ENCODE results near the gene TXNDC11.

GRCh38 chr16:11755022-11755760, 12.5 kb upstream of the TXNDC11 start:
- TF ChIP-seq POLR2A (IDR thresholded peaks at IDR 0.05), result no peak
- TF ChIP-seq, protein P1, sequence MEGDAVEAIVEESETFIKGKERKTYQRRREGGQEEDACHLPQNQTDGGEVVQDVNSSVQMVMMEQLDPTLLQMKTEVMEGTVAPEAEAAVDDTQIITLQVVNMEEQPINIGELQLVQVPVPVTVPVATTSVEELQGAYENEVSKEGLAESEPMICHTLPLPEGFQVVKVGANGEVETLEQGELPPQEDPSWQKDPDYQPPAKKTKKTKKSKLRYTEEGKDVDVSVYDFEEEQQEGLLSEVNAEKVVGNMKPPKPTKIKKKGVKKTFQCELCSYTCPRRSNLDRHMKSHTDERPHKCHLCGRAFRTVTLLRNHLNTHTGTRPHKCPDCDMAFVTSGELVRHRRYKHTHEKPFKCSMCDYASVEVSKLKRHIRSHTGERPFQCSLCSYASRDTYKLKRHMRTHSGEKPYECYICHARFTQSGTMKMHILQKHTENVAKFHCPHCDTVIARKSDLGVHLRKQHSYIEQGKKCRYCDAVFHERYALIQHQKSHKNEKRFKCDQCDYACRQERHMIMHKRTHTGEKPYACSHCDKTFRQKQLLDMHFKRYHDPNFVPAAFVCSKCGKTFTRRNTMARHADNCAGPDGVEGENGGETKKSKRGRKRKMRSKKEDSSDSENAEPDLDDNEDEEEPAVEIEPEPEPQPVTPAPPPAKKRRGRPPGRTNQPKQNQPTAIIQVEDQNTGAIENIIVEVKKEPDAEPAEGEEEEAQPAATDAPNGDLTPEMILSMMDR (IDR thresholded peaks at IDR 0.05), result no peak

Data from testis (tissue), 2 donors.